PC-3 (cell line): Measurements from ENCODE around the gene GJD3. TPM values are rescaled to one million over a fixed set of nuclear protein-coding genes. Genes with fewer than 3 reads are reported as not detected.

Source experiments
- ATAC-seq: fragments of 200-7000 bp; cut with Tn5 transposase; 2 replicates; pipeline ENCODE4 v1.9.1; 2020; ENCODE audit warnings: mild to moderate bottlenecking, moderate library complexity
- BruUV-seq: library from RNA; stranded (reverse); fragments of 400-500 nt; replicated peaks from 2 replicates; lab custom pipeline; 2021; lab: Mats Ljungman, UMichigan
- CTCF ChIA-PET: fragments of 300-600 bp; sonication (Branson Sonifier 250); formaldehyde crosslinking; loops from one replicate; lab custom pipeline; 2022; ENCODE audit warnings: antibody characterized with exemption; lab: Charles Lee
- POLR2A ChIA-PET: fragments of 300-600 bp; sonication (Branson Sonifier 250); formaldehyde crosslinking; loops from one replicate; lab custom pipeline; 2022; ENCODE audit warnings: antibody characterized with exemption; ENCODE audit not compliant: unreplicated experiment; lab: Charles Lee
- DNase-seq: peaks from one replicate; pipeline ENCODE4 v3.0.0-alpha.2; 2015
- H2AFZ ChIP-seq: fragments of 300-600 bp; sonication (generic); 2 replicates; pipeline ENCODE4 v1.6.0; 2016; ENCODE audit warnings: antibody characterized with exemption, low read length
- H3F3A ChIP-seq: fragments of 300-600 bp; sonication (generic); one replicate; pipeline ENCODE4 v1.6.0; 2017; ENCODE audit warnings: antibody characterized with exemption, low read length, control low read depth, mild to moderate bottlenecking; ENCODE audit not compliant: unreplicated experiment
- H3K27ac ChIP-seq: fragments of 300-600 bp; sonication (generic); 2 replicates; pipeline ENCODE4 v1.5.1; 2016; ENCODE audit warnings: mild to moderate bottlenecking, low read length
- H3K27me3 ChIP-seq: fragments of 300-600 bp; sonication (generic); 2 replicates; pipeline ENCODE4 v1.6.1; 2016; ENCODE audit warnings: low read length, mixed read lengths
- H3K36me3 ChIP-seq: fragments of 300-600 bp; sonication (generic); 2 replicates; pipeline ENCODE4 v1.6.1; 2016; ENCODE audit warnings: low read depth, mixed run types, low read length, mixed read lengths
- H3K4me1 ChIP-seq: fragments of 300-600 bp; sonication (generic); 2 replicates; pipeline ENCODE4 v1.5.1; 2016; ENCODE audit warnings: low read length; ENCODE audit not compliant: insufficient read depth
- H3K4me2 ChIP-seq: fragments of 300-600 bp; sonication (generic); 2 replicates; pipeline ENCODE4 v1.6.0; 2016; ENCODE audit warnings: low read length
- H3K4me3 ChIP-seq: fragments of 300-600 bp; sonication (generic); 2 replicates; pipeline ENCODE4 v1.5.1; 2016; ENCODE audit warnings: mild to moderate bottlenecking, low read length, mixed read lengths
- H3K79me2 ChIP-seq: fragments of 300-600 bp; sonication (generic); 2 replicates; pipeline ENCODE4 v1.6.1; 2017; ENCODE audit warnings: low read length, mixed read lengths
- H3K9ac ChIP-seq: fragments of 300-600 bp; sonication (generic); 2 replicates; pipeline ENCODE4 v1.6.0; 2016; ENCODE audit warnings: mild to moderate bottlenecking, low read length
- H3K9me2 ChIP-seq: fragments of 300-600 bp; sonication (generic); replicated peaks from 2 replicates; pipeline ENCODE4 v1.6.1; 2016; ENCODE audit warnings: mixed run types, low read length, mixed read lengths
- H3K9me3 ChIP-seq: fragments of 300-600 bp; sonication (generic); 2 replicates; pipeline ENCODE4 v1.6.1; 2016; ENCODE audit warnings: low read length, mixed read lengths
- H4K20me1 ChIP-seq: fragments of 300-600 bp; sonication (generic); 2 replicates; pipeline ENCODE4 v1.6.1; 2016; ENCODE audit warnings: low read length, mixed read lengths
- EZH2 ChIP-seq: fragments of 300-600 bp; sonication (generic); IDR thresholded peaks from one replicate; pipeline ENCODE4 v1.6.1; 2017; ENCODE audit warnings: antibody characterized with exemption, mild to moderate bottlenecking, low read length; ENCODE audit not compliant: unreplicated experiment
- EZH2phosphoT487 ChIP-seq: fragments of 300-600 bp; sonication (generic); IDR thresholded peaks from 2 replicates; pipeline ENCODE4 v1.6.1; 2018; ENCODE audit warnings: mild to moderate bottlenecking, antibody characterized with exemption, low read length, borderline replicate concordance
- intact Hi-C: fragments of 100-400 bp; cut with micrococcal nuclease; formaldehyde crosslinking; loops from 2 replicates; pipeline ENCODE4 v1.9.0; 2023
- total RNA-seq: library from RNA; depleted of rRNA; stranded (reverse); fragments of >200 nt; gene quantifications from 2 replicates; pipeline ENCODE4 v1.2.3, GENCODE V29; 2014
- TF ChIP-seq, protein P1 (sequence below): fragments of 300-600 bp; sonication (generic); conservative IDR thresholded peaks from 2 replicates; pipeline ENCODE4 v1.5.1; 2017; ENCODE audit warnings: antibody characterized with exemption, low read depth, mild to moderate bottlenecking, low read length

The GJD3 gene
- total RNA-seq, 1 experiment from 2014 or later, result not detected

DNA sequence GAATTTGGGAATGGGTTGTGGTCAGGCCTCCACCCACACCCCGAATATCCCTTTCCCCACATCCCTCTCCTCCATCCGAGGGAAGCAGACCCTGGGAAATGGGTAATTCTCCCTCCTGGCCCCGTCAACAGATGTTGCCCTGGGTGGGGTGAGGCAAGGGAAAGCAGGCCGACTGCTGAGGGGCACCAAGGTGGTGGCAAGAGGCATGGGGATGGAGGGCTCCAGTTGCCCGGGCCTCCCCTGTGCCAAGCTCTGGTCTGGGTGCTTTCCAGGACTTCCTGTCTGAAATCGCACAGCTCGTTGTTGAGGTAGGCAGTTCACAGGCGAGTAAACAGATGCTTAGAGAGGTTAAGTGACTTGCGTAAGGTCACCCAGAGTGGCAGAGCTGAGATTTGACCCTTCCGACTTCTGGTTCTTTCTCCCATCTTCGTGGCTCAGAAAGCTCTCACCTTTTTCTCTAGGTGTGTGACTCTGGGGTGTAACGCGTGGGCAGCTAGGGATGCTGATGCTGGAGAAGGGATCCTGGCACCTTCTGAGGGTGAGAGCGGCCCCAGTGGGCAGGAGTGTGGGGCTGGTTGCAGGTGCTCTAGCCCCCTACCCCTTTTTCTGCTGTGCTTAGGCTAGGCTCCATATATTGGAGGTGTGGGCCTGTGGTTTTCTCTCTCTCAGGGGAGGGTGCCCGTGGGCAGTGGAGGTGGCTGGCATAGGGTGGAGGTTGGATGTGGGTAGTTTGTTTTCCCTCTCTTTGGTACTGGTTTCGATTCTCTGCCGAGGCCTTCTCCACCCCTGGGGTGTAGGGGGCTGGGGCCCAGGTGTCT is 38.3 kb downstream of the GJD3 start:
- H3K79me2 ChIP-seq, result peaks cover 90% of the 10 kb centered on the region
- POLR2A ChIA-PET, result no interaction called here
- TF ChIP-seq EZH2 (no peak), EZH2phosphoT487 (no peak)
- TF ChIP-seq, protein P1, sequence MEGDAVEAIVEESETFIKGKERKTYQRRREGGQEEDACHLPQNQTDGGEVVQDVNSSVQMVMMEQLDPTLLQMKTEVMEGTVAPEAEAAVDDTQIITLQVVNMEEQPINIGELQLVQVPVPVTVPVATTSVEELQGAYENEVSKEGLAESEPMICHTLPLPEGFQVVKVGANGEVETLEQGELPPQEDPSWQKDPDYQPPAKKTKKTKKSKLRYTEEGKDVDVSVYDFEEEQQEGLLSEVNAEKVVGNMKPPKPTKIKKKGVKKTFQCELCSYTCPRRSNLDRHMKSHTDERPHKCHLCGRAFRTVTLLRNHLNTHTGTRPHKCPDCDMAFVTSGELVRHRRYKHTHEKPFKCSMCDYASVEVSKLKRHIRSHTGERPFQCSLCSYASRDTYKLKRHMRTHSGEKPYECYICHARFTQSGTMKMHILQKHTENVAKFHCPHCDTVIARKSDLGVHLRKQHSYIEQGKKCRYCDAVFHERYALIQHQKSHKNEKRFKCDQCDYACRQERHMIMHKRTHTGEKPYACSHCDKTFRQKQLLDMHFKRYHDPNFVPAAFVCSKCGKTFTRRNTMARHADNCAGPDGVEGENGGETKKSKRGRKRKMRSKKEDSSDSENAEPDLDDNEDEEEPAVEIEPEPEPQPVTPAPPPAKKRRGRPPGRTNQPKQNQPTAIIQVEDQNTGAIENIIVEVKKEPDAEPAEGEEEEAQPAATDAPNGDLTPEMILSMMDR, result no peak
- no TSS peak for BruUV-seq
- H4K20me1 ChIP-seq, result no peaks in the 10 kb centered on the region; the same call in 1 of the 2 replicates
- H3F3A ChIP-seq, result no peaks in the 10 kb centered on the region
- no peak for ATAC-seq
- H3K9me2 ChIP-seq, result no peaks in the 10 kb centered on the region
- no peak overlapping the region for H3K4me2 ChIP-seq
- no peaks in the 10 kb centered on the region for H3K36me3 ChIP-seq
- no peak for DNase-seq
- intact Hi-C loops, result no loop called here
- H3K27me3 ChIP-seq, result no peaks in the 10 kb centered on the region
- H3K27ac ChIP-seq, result no peak overlapping the region
- no peaks in the 10 kb centered on the region for H3K9me3 ChIP-seq
- no peak overlapping the region for H3K4me3 ChIP-seq
- CTCF ChIA-PET, result no interaction called here
- H3K4me1 ChIP-seq, result peaks cover 28% of the 10 kb centered on the region
- H3K9ac ChIP-seq, result no peak overlapping the region
- no peak overlapping the region for H2AFZ ChIP-seq

DNA sequence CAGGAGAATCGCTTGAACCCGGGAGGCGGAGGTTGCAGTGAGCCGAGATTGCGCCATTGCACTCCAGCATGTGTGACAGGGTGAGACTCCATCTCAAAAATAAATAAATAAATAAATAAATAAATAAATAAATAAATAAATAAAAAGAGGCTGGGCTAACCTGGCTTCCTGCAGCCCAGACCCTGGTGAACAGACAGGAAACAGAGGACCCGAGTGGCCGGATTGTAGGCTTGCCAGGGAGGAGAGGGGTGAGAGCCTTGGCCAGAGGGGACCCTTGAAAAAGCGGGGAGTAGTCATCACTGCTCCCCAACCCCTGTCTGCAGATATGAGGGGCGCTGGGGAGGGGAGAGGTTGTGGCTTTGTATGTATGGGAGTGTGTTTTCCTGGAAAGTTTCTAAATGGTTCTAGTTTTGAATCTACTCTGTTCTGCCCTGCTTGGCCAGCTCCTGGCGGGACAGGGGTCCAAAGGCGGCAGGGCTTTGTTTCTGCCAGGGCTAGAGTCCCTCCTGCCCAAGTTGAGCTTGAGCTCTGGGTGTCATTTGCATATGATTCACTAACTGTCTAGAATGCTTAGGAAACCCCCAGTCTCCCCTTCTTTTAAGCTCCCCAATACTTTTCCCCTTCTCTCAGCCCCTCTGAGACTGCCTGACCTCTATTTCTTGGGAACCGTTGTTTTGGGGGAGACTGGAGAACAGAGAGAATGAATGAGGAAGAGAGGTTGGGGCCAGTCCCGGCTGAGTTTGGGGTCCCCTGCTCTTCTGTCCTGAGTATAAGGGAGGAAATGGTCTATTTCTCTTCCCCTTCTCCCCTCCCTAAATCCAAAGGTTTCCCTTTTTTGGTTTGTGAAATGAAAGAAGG is 39.2 kb downstream of the GJD3 start:
- no peak for ATAC-seq
- no peak overlapping the region for H3K4me2 ChIP-seq
- DNase-seq, result no peak
- H3K79me2 ChIP-seq, result peaks cover 93% of the 10 kb centered on the region
- H3K36me3 ChIP-seq, result no peaks in the 10 kb centered on the region
- H3F3A ChIP-seq, result no peaks in the 10 kb centered on the region
- no TSS peak for BruUV-seq
- H3K27ac ChIP-seq, result no peak overlapping the region
- TF ChIP-seq, protein P1, result no peak
- TF ChIP-seq EZH2phosphoT487, result no peak
- no peak overlapping the region for H2AFZ ChIP-seq
- H3K4me1 ChIP-seq, result peaks cover 35% of the 10 kb centered on the region
- peaks cover 1% of the 10 kb centered on the region; the same call in 1 of the 2 replicates for H4K20me1 ChIP-seq
- intact Hi-C loops, result no loop called here
- H3K9me3 ChIP-seq, result no peaks in the 10 kb centered on the region
- no peaks in the 10 kb centered on the region for H3K27me3 ChIP-seq
- no peak overlapping the region for H3K9ac ChIP-seq
- ChIA-PET POLR2A (interaction anchor here (0.6 kb wide), 1 partner anchor 1202 kb away, joined by 4 read pairs; the partner anchor contains the start of gene KRT19), CTCF (no interaction called here)
- H3K9me2 ChIP-seq, result no peaks in the 10 kb centered on the region
- no peak overlapping the region for H3K4me3 ChIP-seq
